Measurements from ENCODE around the gene NFATC2.

NFATC2 gene

DNA sequence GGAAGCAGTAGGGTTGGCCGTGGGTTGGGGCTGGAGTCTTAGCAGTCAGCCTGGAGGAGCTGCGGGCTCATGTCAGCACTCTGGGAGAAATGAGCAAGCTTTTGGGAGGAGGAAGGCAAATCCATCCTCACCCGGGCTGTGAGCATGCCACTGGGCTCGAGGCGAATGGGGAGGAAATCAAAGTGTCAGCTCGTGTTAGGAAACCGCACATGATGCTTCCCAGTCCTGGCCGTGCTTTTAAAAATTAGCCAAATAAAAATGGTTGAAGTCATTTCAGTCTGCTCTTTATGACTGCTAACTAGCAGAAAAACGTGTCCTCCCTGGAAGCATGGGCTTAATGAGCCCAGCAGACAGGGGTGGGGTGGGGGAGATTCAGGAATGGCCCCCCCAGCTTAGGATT is 98.1 kb downstream of the NFATC2 start:
- no peaks in the 10 kb centered on the region for H3F3A ChIP-seq (ENCODE audit: insufficient read depth, low read length)
- H3K9me2 ChIP-seq (ENCODE audit: low read depth, low read length): no peaks in the 10 kb centered on the region
- no peaks in the 10 kb centered on the region for H3K9me3 ChIP-seq (ENCODE audit: low read length)
- peaks cover 58% of the 10 kb centered on the region for H3K4me1 ChIP-seq (ENCODE audit: insufficient read depth, low read length, severe bottlenecking)
- no peaks in the 10 kb centered on the region for H3K79me2 ChIP-seq (ENCODE audit: insufficient read depth, low read length)
- H3K27ac ChIP-seq (ENCODE audit: low read depth, low read length, poor library complexity, severe bottlenecking): peak overlapping the region; percentile 22
- no peak overlapping the region for H3K4me3 ChIP-seq (ENCODE audit: low read depth, low read length, poor library complexity, severe bottlenecking)
- no peaks in the 10 kb centered on the region for H3K27me3 ChIP-seq (ENCODE audit: insufficient read depth, low read length)
- TF ChIP-seq EZH2 (IDR thresholded peaks at IDR 0.05; ENCODE audit: borderline replicate concordance, low read length): no peak
- TF ChIP-seq, protein P1, sequence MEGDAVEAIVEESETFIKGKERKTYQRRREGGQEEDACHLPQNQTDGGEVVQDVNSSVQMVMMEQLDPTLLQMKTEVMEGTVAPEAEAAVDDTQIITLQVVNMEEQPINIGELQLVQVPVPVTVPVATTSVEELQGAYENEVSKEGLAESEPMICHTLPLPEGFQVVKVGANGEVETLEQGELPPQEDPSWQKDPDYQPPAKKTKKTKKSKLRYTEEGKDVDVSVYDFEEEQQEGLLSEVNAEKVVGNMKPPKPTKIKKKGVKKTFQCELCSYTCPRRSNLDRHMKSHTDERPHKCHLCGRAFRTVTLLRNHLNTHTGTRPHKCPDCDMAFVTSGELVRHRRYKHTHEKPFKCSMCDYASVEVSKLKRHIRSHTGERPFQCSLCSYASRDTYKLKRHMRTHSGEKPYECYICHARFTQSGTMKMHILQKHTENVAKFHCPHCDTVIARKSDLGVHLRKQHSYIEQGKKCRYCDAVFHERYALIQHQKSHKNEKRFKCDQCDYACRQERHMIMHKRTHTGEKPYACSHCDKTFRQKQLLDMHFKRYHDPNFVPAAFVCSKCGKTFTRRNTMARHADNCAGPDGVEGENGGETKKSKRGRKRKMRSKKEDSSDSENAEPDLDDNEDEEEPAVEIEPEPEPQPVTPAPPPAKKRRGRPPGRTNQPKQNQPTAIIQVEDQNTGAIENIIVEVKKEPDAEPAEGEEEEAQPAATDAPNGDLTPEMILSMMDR (IDR thresholded peaks at IDR 0.05; ENCODE audit: low read length): no peak
- no peaks in the 10 kb centered on the region for H4K20me1 ChIP-seq (ENCODE audit: insufficient read depth, low read length)
- H2AFZ ChIP-seq (ENCODE audit: low read length): no peak overlapping the region
- H3K4me2 ChIP-seq (ENCODE audit: low read length): no peak overlapping the region
- H3K36me3 ChIP-seq (ENCODE audit: insufficient read depth, low read length): peaks cover 52% of the 10 kb centered on the region
- no peak overlapping the region for H3K9ac ChIP-seq (ENCODE audit: low read length)

DNA sequence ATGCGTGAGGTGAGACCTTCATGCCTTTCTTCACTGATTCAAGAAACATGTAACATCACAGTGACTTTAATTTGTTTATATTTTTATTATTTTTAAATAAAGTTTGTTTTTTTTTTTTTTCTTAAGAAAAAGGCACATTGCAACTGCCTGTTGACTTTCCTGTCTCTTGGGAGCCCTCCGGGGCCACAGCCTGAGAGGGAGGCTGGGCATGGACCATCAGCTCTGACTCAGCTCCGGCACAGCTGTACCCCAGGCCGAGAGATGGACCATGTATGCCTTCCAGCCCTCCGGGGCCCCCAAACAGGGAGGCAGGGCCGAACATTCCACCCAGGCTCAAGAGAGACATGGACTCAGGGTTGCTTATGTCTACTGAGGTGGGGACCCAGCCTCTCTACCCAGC is 99.9 kb downstream of the NFATC2 start:
- no peaks in the 10 kb centered on the region for H3K27me3 ChIP-seq (ENCODE audit: insufficient read depth, low read length)
- no peaks in the 10 kb centered on the region for H4K20me1 ChIP-seq (ENCODE audit: insufficient read depth, low read length)
- peak overlapping the region; percentile 53 for H3K27ac ChIP-seq (ENCODE audit: low read depth, low read length, poor library complexity, severe bottlenecking)
- H3K4me3 ChIP-seq (ENCODE audit: low read depth, low read length, poor library complexity, severe bottlenecking): no peak overlapping the region
- no peaks in the 10 kb centered on the region for H3K9me2 ChIP-seq (ENCODE audit: low read depth, low read length)
- no peak overlapping the region for H2AFZ ChIP-seq (ENCODE audit: low read length)
- H3K9me3 ChIP-seq (ENCODE audit: low read length): no peaks in the 10 kb centered on the region
- TF ChIP-seq, protein P1 (IDR thresholded peaks at IDR 0.05; ENCODE audit: low read length): no peak
- no peak for TF ChIP-seq EZH2 (IDR thresholded peaks at IDR 0.05; ENCODE audit: borderline replicate concordance, low read length)
- H3K4me1 ChIP-seq (ENCODE audit: insufficient read depth, low read length, severe bottlenecking): peaks cover 65% of the 10 kb centered on the region
- H3K79me2 ChIP-seq (ENCODE audit: insufficient read depth, low read length): no peaks in the 10 kb centered on the region
- H3K9ac ChIP-seq (ENCODE audit: low read length): no peak overlapping the region
- H3F3A ChIP-seq (ENCODE audit: insufficient read depth, low read length): no peaks in the 10 kb centered on the region
- H3K36me3 ChIP-seq (ENCODE audit: insufficient read depth, low read length): peaks cover 57% of the 10 kb centered on the region
- H3K4me2 ChIP-seq (ENCODE audit: low read length): no peak overlapping the region

DNA sequence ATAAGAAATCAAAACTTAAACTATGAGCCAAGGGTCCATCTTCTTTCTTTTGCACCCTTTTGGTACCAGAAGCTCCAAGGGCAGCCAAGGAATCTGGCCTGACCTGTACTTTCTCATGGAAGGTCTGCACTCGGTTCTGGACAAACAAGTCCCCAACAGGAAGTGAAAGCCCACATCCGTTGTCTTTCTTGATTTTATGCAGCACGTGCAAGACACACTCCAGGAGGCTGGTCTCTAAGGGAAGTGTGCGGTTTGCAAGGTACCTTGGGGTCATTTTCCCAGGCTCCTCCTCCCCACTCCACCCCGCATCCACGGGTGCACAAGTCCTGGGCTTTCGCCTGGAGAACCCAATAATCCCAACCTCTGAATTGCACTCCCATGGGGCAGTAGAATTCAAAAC is 101.9 kb downstream of the NFATC2 start:
- Histone ChIP-seq H3K4me3 (ENCODE audit: low read depth, low read length, poor library complexity, severe bottlenecking) (no peak overlapping the region), H3K4me2 (ENCODE audit: low read length) (no peak overlapping the region), H3K36me3 (ENCODE audit: insufficient read depth, low read length) (peaks cover 54% of the 10 kb centered on the region), H3K9me2 (ENCODE audit: low read depth, low read length) (no peaks in the 10 kb centered on the region), H3F3A (ENCODE audit: insufficient read depth, low read length) (no peaks in the 10 kb centered on the region), H3K9ac (ENCODE audit: low read length) (no peak overlapping the region), H3K27ac (ENCODE audit: low read depth, low read length, poor library complexity, severe bottlenecking) (peak overlapping the region; percentile 80), H3K27me3 (ENCODE audit: insufficient read depth, low read length) (no peaks in the 10 kb centered on the region), H3K9me3 (ENCODE audit: low read length) (no peaks in the 10 kb centered on the region), H3K79me2 (ENCODE audit: insufficient read depth, low read length) (no peaks in the 10 kb centered on the region), H2AFZ (ENCODE audit: low read length) (no peak overlapping the region), H3K4me1 (ENCODE audit: insufficient read depth, low read length, severe bottlenecking) (peaks cover 61% of the 10 kb centered on the region), H4K20me1 (ENCODE audit: insufficient read depth, low read length) (no peaks in the 10 kb centered on the region)
- TF ChIP-seq, protein P1 (IDR thresholded peaks at IDR 0.05; ENCODE audit: low read length): no peak
- no peak for TF ChIP-seq EZH2 (IDR thresholded peaks at IDR 0.05; ENCODE audit: borderline replicate concordance, low read length)
